Loucy (cell line): ENCODE measurements around the gene HOXA10.
A peak's percentile ranks its signal among the peaks of the same experiment; 100 is the strongest.

Source experiments
- H2AFZ ChIP-seq: fragments of 200-600 bp; sonication (generic); 2 replicates; pipeline ENCODE4 v1.6.0; 2016; ENCODE audit warnings: antibody characterized with exemption, mild to moderate bottlenecking, low read length, moderate library complexity
- H3F3A ChIP-seq: fragments of 200-600 bp; 2 replicates; pipeline ENCODE4 v1.6.0; 2016; ENCODE audit warnings: antibody characterized with exemption, low read depth, mild to moderate bottlenecking
- H3K27me3 ChIP-seq: fragments of 200-600 bp; sonication (generic); 2 replicates; pipeline ENCODE4 v1.6.1; 2014; ENCODE audit warnings: low read length, mild to moderate bottlenecking; ENCODE audit not compliant: insufficient read depth, poor library complexity, severe bottlenecking
- H3K36me3 ChIP-seq: fragments of 200-600 bp; sonication (generic); 2 replicates; pipeline ENCODE4 v1.6.1; 2016; ENCODE audit warnings: low read length; ENCODE audit not compliant: insufficient read depth
- H3K4me1 ChIP-seq: fragments of 200-600 bp; sonication (generic); 2 replicates; pipeline ENCODE4 v1.5.1; 2014; ENCODE audit warnings: low read length, mild to moderate bottlenecking; ENCODE audit not compliant: insufficient read depth, poor library complexity, severe bottlenecking
- H3K4me2 ChIP-seq: fragments of 200-600 bp; sonication (generic); 2 replicates; pipeline ENCODE4 v1.6.0; 2014; ENCODE audit warnings: antibody characterized with exemption, low read length, low read depth, mild to moderate bottlenecking; ENCODE audit not compliant: poor library complexity, severe bottlenecking
- H3K4me3 ChIP-seq: fragments of 200-600 bp; sonication (generic); 2 replicates; pipeline ENCODE4 v1.5.1; 2014; ENCODE audit warnings: low read length, mild to moderate bottlenecking, mixed read lengths; ENCODE audit not compliant: poor library complexity, severe bottlenecking
- H3K79me2 ChIP-seq: fragments of 200-600 bp; sonication (generic); 2 replicates; pipeline ENCODE4 v1.6.1; 2014; ENCODE audit warnings: low read length; ENCODE audit not compliant: insufficient read depth
- H3K9ac ChIP-seq: fragments of 200-600 bp; sonication (generic); 2 replicates; pipeline ENCODE4 v1.6.0; 2014; ENCODE audit warnings: mild to moderate bottlenecking, low read depth, low read length, moderate library complexity; ENCODE audit not compliant: poor library complexity, severe bottlenecking
- H3K9me2 ChIP-seq: fragments of 200-600 bp; sonication (generic); replicated peaks from 2 replicates; pipeline ENCODE4 v1.6.1; 2016; ENCODE audit warnings: low read depth, low read length, mixed read lengths
- H3K9me3 ChIP-seq: fragments of 200-600 bp; sonication (generic); 2 replicates; pipeline ENCODE4 v1.6.1; 2014; ENCODE audit warnings: mild to moderate bottlenecking, antibody characterized with exemption, low read length, low read depth; ENCODE audit not compliant: insufficient read depth
- H4K20me1 ChIP-seq: fragments of 200-600 bp; sonication (generic); 2 replicates; pipeline ENCODE4 v1.6.0; 2014; ENCODE audit warnings: antibody characterized with exemption, low read length, mild to moderate bottlenecking; ENCODE audit not compliant: insufficient read depth, poor library complexity, severe bottlenecking
- CTCF ChIP-seq: fragments of 200-600 bp; sonication (generic); conservative IDR thresholded peaks from 2 replicates; pipeline ENCODE4 v1.5.1; 2014; ENCODE audit warnings: mild to moderate bottlenecking, antibody characterized with exemption, low read length
- EZH2phosphoT487 ChIP-seq: fragments of 200-600 bp; IDR thresholded peaks from 2 replicates; pipeline ENCODE4 v1.6.1; 2018; ENCODE audit warnings: antibody characterized with exemption, mild to moderate bottlenecking, moderate library complexity, borderline replicate concordance

The HOXA10 gene

GRCh38 chr7:27161721-27162560 is 12.2 kb downstream of the HOXA10 start:
- peaks cover 44% of the 10 kb centered on the region for H3K27me3 ChIP-seq

DNA sequence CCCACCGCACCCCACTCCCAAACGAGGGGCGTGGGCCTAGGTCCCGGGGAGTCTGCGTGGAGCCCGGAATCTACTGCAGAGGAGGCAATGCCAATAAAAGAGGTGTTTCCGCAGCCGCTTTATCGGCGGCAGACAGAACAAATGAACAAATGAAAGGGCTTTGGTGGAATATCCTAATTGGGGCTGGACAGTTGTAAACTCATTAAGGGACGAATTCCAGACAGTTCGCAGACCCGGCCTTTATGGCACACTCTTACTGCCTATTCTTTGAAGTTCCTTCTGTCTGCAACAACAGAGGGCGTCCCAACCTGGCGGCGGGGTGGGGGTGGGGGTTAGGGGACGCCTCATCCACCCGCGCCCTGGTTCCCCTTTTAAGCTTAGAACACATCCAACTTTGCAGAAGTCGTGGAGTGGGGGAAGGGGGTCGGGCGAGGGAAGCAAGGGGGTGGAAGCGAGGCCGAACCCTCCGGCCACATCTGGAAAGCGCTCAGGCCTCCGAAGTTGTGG is 12.9 kb downstream of the HOXA10 start:
- H3K9me2 ChIP-seq: no peaks in the 10 kb centered on the region
- H3K4me1 ChIP-seq: peaks cover 8% of the 10 kb centered on the region
- H3K79me2 ChIP-seq: peaks cover 94% of the 10 kb centered on the region
- peaks cover 36% of the 10 kb centered on the region for H4K20me1 ChIP-seq
- peak overlapping the region; percentile 91 for H3K4me2 ChIP-seq
- H3K27me3 ChIP-seq: peaks cover 38% of the 10 kb centered on the region
- peak overlapping the region; percentile 99 for H3K9ac ChIP-seq
- peaks cover 28% of the 10 kb centered on the region for H3K36me3 ChIP-seq
- peaks cover 12% of the 10 kb centered on the region; the same call in 1 of the 2 replicates for H3F3A ChIP-seq
- H2AFZ ChIP-seq: no peak overlapping the region
- H3K9me3 ChIP-seq: no peaks in the 10 kb centered on the region
- H3K4me3 ChIP-seq: peak overlapping the region; percentile 94
- TF ChIP-seq CTCF: peak; percentile 32; the same call in 1 of the 2 replicates
- TF ChIP-seq EZH2phosphoT487: no peak

More at GRCh38 chr7:27161721-27162560, 12.2 kb downstream of the HOXA10 start:
- peak overlapping the region; percentile 99 for H3K9ac ChIP-seq
- peaks cover 12% of the 10 kb centered on the region; the same call in 1 of the 2 replicates for H3F3A ChIP-seq
- no peak for TF ChIP-seq CTCF
- no peak for TF ChIP-seq EZH2phosphoT487
- peaks cover 94% of the 10 kb centered on the region for H3K79me2 ChIP-seq
- no peaks in the 10 kb centered on the region for H3K9me3 ChIP-seq
- no peak overlapping the region for H2AFZ ChIP-seq
- H3K4me2 ChIP-seq: peak overlapping the region; percentile 91
- H3K36me3 ChIP-seq: peaks cover 28% of the 10 kb centered on the region
- peak overlapping the region; percentile 94 for H3K4me3 ChIP-seq
- H3K4me1 ChIP-seq: peaks cover 8% of the 10 kb centered on the region
- no peaks in the 10 kb centered on the region for H3K9me2 ChIP-seq
- H4K20me1 ChIP-seq: peaks cover 41% of the 10 kb centered on the region

GRCh38 chr7:27160546-27161213 is 13.4 kb downstream of the HOXA10 start:
- H3K9me3 ChIP-seq: no peaks in the 10 kb centered on the region
- H2AFZ ChIP-seq: 0 out of 2 replicates have a peak overlapping the region, but pooled peaks have one; percentile 20
- peak overlapping the region; percentile 99 for H3K9ac ChIP-seq
- peaks cover 95% of the 10 kb centered on the region for H3K79me2 ChIP-seq
- H3K9me2 ChIP-seq: no peaks in the 10 kb centered on the region
- peaks cover 35% of the 10 kb centered on the region for H3K27me3 ChIP-seq
- H3F3A ChIP-seq: peaks cover 12% of the 10 kb centered on the region; the same call in 1 of the 2 replicates
- H3K36me3 ChIP-seq: peaks cover 28% of the 10 kb centered on the region
- TF ChIP-seq EZH2phosphoT487: no peak
- peak; percentile 91 for TF ChIP-seq CTCF
- peaks cover 34% of the 10 kb centered on the region for H4K20me1 ChIP-seq
- H3K4me1 ChIP-seq: peaks cover 8% of the 10 kb centered on the region
- peak overlapping the region; percentile 94 for H3K4me3 ChIP-seq
- peak overlapping the region; percentile 91 for H3K4me2 ChIP-seq
